Measurements from ENCODE around the gene PRR19. TPM values are rescaled to one million over a fixed set of nuclear protein-coding genes. Genes with fewer than 3 reads are reported as not detected.
"Not testable (repeated sequence)": the region's sequence is repeated elsewhere in the genome, so short reads cannot be mapped to it uniquely, and the experiment has no call there.

Gene PRR19
- polyA plus RNA-seq, 3 donors = 0.26 to 0.67 (median 0.34) TPM

DNA sequence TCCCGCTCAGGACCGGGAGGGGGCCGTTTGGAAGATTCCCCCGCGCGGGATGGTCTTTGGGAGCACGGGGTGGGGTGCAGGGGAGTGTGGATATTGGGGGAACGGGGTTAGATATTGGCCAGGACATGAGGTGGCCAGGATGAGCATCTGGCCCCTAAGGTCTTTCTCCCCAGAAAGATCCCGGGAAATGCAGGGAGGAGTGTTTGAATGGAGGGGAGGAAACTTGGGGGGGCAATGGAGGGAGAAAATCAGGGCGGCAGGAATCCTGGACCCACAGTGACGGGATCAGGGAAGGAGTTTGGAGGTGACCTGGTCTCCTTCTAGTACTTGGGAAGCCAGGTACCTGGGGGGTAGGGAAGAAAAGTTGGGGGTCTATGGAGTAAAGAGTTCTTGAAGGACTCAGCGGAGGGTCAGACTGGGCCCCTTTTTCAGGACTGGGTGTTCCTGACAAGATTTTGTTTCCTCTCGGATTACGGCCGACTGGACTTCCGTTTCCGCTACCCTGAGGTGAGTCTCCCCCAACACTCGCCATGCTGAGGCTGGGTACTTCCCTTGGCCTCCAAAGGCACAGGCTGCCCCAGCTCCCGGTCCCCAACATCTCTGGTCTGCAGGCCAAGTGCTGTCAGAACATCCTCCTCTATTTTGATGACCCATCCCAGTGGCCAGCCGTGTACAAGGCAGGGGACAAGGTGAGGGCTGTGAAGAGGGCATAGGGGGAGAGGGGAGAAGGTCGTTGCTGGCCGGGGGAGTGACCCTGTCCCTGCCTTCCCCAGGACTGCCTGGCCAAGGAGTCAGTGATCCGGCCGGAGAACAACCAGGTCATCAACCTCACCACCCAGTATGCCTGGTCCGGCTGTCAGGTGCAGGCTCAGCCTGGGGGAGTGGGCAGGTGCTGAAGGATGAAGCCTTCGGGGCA, 12.2 kb downstream of the PRR19 start:
- WGBS, 3 donors = 29 to 37% (median 30%) methylated on average over 26 of the region's 26 CpGs
- no peak overlapping the region for H3K27ac ChIP-seq (ENCODE audit: low read depth, low read length)

DNA sequence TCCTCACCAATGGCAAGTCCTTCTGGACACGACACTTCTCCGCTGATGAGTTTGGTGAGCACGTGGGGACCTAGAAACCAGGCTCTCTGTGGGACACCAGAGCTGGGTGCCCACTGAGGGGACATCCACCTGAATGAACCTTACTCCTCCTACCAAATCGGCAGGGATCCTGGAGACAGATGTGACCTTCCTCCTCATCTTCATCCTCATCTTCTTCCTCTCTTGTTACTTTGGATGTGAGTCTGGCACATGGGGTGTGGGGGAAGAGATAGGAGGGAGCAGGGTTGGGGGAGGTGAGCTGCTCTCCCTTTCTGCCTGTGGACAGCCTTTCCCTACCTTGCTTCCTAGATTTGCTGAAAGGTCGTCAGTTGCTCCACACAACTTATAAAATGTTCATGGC, 13.1 kb downstream of the PRR19 start:
- H3K27ac ChIP-seq (ENCODE audit: low read depth, low read length) = no peak overlapping the region
- WGBS, 3 donors = 71 to 83% (median 74%) methylated on average over 5 of the region's 5 CpGs

DNA sequence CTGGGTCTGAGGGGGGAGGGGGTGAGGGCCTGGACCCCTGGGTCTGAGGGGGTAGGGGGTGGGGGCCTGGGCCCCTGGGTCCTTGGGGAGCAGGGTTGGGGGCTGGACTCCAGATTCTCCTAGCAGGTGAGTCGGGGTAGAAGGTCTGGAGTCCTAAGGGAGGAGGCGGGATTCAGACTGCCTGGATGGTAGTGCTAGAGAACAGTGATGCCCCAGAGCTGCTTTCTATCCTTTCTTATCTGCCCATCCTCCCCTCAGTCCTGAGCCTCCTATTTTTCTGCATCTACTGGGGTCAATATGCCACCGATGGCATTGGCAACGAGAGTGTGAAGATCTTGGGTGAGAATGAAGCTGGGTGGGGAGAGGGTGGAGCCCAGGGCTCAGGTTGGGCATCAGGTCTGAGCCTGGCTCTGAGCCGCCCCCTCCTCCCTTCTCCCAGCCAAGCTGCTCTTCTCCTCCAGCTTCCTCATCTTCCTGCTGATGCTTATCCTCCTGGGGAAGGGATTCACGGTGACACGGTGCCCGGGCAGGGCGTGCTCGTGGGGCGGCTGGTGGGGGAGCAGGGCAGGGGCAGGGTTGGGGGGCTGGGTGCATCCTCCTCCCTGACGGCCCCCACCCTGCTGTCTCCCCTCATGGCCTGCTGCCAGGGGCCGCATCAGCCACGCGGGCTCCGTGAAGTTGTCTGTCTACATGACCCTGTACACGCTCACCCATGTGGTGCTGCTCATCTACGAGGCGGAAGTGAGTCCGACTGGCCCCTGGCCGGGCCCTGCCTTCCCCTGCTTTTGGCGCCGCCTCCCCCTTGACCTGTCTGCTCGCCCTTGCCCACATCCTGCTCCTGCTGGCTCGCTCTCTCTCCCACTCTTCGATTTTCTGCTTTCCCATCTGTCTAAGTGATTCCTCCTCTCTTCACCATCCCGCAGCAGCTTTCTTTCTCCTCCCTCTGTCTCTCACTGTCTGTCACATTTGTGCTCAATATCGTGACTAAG, 14.6 kb downstream of the PRR19 start:
- H3K27ac ChIP-seq (ENCODE audit: low read depth, low read length) = no peak overlapping the region
- WGBS, 3 donors = 27 to 39% (median 28%) methylated on average over 27 to 28 of the region's 28 CpGs

DNA sequence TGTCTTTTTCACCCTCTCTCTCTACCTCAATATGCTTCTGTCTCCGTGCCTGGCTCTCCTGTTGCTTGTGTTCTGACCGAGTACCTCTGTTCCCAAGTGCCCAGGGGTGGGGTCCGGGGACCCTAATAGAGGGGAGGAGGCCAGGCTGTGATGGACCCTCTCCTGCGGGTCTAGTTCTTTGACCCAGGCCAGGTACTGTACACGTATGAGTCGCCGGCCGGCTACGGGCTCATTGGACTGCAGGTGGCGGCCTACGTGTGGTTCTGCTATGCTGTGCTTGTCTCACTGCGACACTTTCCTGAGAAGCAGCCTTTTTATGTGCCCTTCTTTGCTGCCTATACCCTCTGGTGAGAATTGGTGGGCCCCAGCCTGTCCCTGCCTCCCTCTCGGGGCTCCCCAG, 15.6 kb downstream of the PRR19 start:
- H3K27ac ChIP-seq (ENCODE audit: low read depth, low read length) = no peak overlapping the region
- WGBS, 3 donors = 84 to 89% (median 88%) methylated on average over 13 of the region's 13 CpGs

DNA sequence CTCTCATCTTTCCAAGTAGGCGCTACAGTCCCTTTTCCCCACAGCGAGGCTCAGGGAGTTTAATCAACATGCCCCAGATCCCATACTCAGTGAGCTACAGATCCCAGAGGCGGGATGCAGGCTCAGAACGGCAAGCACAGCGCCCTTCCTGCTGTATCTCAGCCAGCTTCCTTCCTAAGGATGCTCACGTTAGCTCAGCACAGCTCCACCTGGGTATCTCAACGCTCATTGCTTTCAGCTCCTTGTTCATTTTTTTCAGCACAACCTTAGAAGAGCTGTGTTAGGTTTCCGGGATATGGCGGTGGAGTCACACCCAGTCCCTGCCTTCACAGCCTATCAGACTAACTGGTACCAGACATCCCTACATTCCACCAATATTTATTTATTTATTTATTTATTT, 20.4 kb downstream of the PRR19 start:
- WGBS, 3 donors = 65 to 73% (median 65%) methylated on average over 9 of the region's 9 CpGs

DNA sequence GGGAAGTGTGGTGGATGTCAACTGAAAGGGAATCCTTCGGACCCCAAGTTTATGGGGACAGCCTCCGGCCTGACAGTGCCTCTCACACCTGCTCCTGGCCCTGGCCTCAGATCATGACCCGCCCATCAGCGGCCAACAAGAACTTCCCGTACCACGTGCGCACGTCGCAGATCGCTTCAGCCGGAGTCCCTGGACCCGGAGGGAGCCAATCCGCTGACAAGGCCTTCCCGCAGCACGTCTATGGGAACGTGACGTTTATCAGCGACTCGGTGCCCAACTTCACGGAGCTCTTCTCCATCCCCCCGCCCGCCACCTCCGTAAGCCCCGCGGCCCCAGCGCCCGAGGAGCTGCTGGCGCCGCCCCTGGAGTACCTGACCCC, 21.5 kb downstream of the PRR19 start:
- 22 to 30% (median 30%) methylated on average over 27 to 29 of the region's 29 CpGs for WGBS, 3 donors
- H3K27ac ChIP-seq (ENCODE audit: low read depth, low read length) = no peak overlapping the region

More for the DNA sequence above, 20.4 kb downstream of the PRR19 start:
- H3K27ac ChIP-seq (ENCODE audit: low read depth, low read length) = no peak overlapping the region

DNA sequence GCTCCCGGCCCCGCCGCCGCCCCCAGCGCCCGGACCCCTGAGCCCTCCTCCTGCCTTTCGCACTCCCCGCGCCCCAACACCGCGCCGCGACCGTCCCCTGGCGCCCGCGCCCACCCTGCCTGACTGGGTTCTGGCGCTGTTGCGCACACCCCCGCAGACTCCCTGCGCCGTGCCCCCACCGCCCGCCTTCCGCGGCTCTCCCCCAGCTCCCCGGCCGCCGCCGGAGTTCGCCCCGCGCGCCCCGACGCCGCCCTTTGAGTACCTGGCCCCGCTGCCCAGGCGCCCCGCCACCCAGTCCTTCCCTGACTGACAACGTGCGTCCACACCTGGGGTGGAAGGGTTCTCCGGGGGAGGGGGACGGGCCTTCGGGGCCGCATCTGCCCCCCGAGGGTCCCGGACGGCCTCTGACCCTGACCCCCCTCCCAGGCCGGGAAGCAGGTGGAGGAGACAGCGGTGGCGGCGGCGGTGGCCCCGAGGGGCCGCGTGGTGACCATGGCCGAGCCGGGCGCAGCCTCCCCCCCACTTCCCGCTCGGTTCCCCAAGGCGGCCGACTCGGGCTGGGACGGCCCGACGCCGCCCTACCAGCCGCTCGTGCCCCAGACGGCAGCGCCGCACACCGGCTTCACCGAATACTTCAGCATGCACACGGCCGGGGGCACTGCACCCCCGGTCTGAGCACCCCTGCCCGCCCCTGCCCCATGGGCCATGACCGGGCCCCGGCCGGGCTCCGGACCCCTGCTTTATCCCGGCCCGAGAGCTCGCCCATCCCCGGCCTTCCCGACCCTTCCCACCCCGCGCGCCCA, 22.1 kb downstream of the PRR19 start:
- 3 to 8% (median 5%) methylated on average over 58 to 92 of the region's 92 CpGs for WGBS, 3 donors
- no peak overlapping the region for H3K27ac ChIP-seq (ENCODE audit: low read depth, low read length)

DNA sequence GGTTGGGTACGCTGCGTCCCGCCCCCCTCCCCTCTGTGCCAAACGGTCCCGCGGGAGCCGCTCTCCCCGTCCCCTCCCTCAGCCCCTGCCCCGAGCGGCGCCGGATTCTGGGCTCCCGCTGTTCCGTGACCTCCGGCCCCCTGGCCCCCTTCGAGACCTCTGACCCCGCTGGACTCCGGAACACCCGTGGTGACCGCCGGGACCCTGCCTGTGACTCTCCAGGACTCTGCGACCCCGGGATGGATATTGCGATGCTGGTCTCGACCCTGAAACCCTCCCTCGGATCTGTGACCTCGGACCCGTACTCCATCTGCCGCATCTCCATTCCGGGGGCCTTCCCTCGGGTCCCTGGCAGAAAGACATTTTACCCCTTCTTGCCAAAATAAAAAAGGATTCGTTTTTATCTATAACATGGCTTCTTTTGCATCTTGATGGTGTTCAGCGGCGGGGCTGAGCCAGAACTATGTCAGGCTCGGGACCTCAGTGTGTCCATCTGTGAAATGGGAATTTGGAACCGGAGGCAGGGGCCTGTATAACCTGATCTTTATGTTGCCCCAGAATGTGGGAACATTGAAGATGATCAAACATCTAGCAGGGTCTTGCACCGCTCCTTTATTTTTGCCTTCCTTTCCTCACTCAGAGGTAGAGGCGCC, 22.8 kb downstream of the PRR19 start:
- 2% methylated on average over 24 to 38 of the region's 38 CpGs for WGBS, 3 donors
- no peak overlapping the region for H3K27ac ChIP-seq (ENCODE audit: low read depth, low read length)

DNA sequence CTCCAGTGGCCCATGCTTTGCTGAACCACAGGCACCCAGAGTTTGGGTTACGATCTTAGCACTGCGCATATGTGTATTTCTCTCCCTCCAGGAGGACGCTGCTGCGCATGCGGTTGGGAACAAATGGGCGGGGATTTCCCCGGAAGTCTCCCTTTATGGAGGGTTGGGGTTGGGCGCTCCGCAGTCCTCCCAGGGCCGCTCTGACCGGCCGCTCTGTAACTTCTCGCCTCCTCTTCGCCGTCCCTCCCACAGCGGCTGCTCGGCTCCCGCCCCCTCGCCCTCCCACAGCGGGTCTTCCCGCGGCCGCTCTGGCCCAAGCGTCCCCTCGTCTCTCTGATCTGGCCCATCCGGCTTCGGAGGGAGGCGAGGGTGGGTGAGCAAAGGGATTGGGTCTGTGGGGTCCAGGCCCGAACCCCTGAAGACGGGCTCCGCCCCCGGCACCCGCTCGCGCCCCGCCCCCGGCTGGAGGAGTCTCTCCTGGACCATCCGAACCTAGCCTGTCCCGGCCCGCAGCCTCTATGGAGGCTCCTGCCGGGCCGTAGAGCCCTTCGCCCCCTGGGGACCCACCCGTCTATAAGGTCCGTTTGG, 23.5 kb downstream of the PRR19 start, which contains the start of gene MEGF8:
MEGF8 (plus strand) TSS at position 328 of the 588 bp plus-strand sequence. CDS start 609 bp downstream, outside the sequence.
- no peak within 1 kb of the TSS for H3K27ac ChIP-seq (ENCODE audit: low read depth, low read length)
- 0% methylated on average over 43 to 45 of the region's 45 CpGs for WGBS, 3 donors

DNA sequence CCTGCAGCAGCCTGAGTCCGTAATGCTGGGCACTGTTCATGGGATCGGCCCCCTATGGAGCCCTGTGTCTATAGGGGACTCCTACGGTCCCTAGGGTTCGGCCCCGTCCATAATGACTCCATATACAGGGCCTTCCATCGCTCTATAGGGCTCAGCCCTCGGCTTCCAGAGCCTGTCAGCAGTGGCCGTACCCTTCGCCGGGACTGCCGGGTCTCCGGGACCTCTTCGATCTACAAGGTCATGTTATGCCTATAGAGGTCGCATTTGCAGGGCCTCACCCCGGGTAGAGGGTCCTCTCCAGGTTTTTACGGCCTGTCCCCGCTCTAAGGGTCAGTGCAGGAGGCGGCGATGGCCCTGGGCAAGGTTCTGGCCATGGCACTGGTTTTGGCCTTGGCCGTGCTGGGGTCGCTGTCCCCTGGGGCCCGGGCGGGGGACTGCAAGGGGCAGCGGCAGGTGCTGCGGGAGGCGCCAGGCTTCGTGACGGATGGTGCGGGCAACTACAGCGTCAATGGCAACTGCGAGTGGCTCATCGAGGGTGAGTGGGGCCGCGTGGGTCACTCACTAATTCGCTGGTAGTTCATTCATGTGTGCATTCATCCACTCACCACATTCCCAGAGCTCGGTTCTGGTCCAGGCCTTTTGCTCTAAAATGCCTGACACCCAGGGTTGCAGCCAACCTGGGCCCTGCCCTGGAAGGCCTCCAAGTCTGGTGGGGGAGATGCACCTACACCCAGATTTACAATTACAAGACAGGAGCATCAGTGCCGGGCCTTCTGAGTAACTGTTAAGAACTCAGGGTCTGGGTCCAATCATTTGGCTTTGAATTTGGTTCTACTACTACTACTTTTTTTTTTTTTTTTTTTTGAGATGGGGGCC, 24.2 kb downstream of the PRR19 start:
- 4 to 6% (median 5%) methylated on average over 33 to 37 of the region's 37 CpGs for WGBS, 3 donors
- no peak overlapping the region for H3K27ac ChIP-seq (ENCODE audit: low read depth, low read length)

DNA sequence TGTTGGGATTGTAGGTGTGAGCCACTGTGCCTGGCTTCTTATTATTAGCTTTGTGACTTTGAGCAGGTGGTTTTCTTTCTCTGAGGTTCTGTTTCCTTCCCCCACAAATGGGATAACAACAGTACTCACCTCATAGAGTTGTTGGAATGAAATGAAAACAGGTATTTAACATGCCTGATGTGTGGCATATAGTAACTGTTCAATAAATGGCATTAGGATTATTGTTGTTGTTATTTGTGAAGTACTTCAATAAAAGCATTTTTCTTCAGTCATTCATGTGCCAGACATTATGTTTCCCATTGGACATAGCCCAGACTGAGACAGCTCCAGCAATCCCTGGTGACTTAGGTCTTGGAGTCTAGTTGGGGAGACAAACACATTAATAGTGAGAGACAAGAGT, 25.0 kb downstream of the PRR19 start:
- no peak overlapping the region for H3K27ac ChIP-seq (ENCODE audit: low read depth, low read length)

DNA sequence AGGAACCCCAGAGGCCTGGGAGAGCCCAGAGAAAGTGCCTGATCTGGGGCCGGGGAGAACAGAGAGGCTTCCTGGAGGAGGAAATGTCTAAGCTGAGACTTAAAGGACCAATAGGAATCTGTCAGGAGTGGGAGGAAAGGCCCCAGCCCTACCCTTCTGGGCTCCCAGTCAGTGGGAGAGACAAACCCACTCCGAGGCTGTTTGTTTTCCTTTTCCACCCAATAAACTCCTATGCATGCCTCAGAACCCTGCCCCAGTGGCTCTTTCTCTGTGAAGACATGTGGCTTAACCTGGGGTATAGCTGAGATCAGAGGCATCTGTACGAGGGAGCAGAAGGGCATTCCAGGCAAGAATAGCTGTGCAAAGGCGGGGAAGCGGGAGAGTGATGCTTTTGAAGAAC, 25.4 kb downstream of the PRR19 start:
- 89 to 97% (median 89%) methylated on average over 5 of the region's 5 CpGs for WGBS, 3 donors
- H3K27ac ChIP-seq (ENCODE audit: low read depth, low read length) = no peak overlapping the region

DNA sequence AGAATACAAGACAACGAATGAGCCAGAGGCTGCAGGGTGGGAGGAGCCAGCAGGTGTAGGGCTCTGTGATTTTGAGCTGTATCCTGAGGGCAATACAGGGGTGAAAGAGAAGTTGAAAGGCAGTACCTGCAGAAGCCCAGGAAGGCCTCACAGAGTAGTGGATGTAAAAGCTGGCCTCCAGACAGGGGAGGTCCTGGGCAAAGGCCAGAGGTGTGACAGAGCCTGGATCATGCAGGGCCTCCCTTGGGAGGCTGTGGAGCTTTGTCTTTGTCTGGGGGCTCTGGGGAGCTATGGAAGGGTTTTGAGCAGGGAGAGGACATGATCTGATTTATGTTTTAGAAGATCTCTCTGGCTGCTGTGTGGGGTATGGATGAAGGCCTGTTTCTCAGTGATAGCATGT, 26.2 kb downstream of the PRR19 start:
- 58 to 73% (median 63%) methylated on average over 1 of the region's 1 CpG for WGBS, 3 donors
- H3K27ac ChIP-seq (ENCODE audit: low read depth, low read length) = no peak overlapping the region

DNA sequence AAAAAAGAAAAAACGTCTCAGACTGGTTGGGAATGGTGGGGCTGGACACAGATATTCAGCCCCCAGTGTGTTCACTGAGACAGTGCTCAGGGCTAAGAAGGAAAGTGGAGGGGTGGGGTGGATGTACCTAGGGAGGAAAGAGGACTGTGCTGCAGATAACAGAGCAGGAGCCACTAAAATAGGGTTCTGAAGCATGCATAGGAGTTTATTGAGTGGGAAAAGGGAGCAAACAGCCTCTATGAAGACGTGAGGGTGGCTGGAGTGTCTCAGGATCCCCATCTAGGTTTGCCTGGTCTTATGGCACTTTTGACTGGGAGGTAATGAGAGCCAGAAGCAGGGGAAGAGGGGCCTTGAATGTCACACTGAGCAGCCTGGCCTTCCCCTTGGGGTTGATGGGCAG, 26.9 kb downstream of the PRR19 start:
- no peak overlapping the region for H3K27ac ChIP-seq (ENCODE audit: low read depth, low read length)
- WGBS, 3 donors = 81 to 86% (median 82%) methylated on average over 2 of the region's 2 CpGs

DNA sequence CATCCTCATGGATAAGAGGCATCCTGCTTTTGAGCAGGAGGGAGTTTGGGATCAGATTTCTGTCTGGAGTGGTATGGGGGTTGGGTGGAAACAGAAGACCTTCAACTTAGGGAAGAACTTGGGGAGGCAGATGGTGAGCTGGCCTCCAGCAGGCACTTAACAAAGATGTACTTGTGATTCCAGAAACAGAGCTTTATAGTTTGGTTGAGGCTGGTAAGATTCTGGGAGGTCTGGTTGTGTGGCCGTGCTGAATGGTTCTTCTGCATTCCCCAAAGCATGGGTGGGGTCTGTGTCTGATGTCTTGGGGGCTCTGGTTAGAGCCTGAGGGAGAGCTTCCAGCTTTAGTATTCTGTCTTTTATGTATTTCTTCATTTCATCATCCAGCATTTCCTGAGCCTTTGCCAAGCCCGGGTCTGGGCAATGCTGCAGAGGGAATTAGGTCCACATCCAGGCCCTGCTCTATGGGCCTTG, 28.3 kb downstream of the PRR19 start:
- 31 to 58% (median 34%) methylated on average over 2 of the region's 2 CpGs for WGBS, 3 donors

DNA sequence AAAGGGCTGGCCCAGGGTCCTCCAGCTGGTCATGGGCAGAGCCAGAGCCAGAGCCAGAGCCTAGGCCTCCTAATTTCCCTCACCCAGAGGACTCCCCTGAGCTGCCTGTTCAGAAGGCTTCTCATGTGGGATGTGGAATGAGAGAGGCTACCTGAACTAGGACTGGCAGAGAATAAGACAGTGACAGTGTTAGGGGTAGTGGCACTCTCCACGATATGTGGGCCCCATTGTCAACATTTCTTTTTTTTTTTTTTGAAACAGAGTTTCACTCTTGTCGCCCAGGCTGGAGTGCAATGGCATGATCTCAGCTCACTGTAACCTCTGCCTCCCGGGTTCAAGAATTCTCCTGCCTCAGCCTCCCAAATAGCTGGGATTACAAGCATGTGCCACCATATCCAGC, 29.4 kb downstream of the PRR19 start:
- H3K27ac ChIP-seq (ENCODE audit: low read depth, low read length) = not testable (repeated sequence)
- WGBS, 3 donors = 87 to 93% (median 88%) methylated on average over 3 of the region's 3 CpGs

More for the DNA sequence above, 28.3 kb downstream of the PRR19 start:
- H3K27ac ChIP-seq (ENCODE audit: low read depth, low read length) = no peak overlapping the region

Measured in adipose tissue (tissue), 3 donors.